Right renal cortex interstitium (tissue), 3 donors: ENCODE measurements around the gene NOVA1. TPM values are rescaled to one million over a fixed set of nuclear protein-coding genes. Genes with fewer than 3 reads are reported as not detected.

Source experiments
- DNase-seq, 3 donors: peaks; one replicate each; pipeline ENCODE4 v3.0.0-alpha.2; 2013; ENCODE audit warnings: low read depth in 3 of 3, low spot score in 2 of 3
- polyA plus RNA-seq, 3 donors: library from polyadenylated mRNA; unstranded; fragments of 120-200 nt; gene quantifications; one replicate each; pipeline ENCODE4 v1.2.1, GENCODE V29; 2013; ENCODE audit not compliant: insufficient read length in 3 of 3

Gene NOVA1
- polyA plus RNA-seq, 3 donors, result 23.1 to 28.1 (median 25.6) TPM

DNA sequence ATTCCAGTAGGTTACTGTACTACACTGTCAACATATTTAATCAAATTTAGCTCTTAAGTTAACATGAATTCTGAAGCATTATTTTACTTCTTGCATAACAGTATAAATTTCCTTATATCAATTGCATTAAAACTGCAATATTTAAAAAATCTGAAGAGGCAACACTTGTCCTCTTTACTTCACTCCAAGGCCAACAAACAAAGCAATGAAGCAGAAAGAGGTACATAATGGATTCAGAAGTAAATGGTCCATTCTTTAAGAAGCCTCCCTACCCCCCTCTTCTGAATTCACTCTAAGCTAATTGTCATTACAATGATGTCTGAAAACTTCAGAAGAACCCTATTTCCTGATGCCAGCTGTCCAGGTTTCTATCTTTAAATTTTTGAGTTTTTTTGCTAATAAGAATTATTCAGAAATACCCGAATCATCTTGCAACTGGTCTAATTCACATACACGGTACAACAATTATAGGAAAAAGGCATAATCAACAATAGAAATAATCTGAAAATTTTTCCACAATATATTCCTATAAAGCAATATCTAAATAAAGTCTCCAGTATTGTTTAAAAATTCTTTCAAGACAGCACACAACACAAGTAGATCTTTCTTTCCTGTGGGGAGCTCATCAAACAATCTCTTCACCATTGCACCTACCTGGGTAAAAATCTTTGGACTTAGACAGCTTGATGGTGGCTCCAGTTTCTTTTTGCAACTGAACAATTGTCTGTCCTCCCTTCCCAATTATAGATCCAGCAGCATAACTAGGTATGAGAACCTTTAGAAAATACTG, 2.9 kb downstream of the NOVA1 start:
- no peak for DNase-seq

- no peak for DNase-seq
These were observed 3.7 kb downstream of the NOVA1 start for GRCh38 chr14:26594148-26594547.

DNA sequence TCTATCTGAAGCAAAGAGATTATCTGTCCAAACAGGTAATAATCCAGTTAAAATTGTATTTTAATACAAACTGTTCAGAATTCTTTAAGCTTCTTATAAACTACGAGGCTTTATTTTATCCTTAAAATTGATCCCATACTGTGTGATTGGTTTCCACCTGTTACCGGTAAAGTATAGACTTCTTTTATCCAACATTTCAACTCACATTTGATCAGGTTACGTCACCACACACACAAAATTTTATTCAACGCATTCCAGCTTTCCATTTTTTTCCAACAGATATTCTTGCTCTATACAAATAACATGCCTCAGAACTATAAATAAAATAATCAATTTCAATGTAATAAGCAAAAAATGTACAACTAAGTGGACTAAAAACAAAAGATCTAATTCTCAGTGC, 4.5 kb downstream of the NOVA1 start:
- DNase-seq, result no peak

GRCh38 chr14:26589925-26590324, 7.9 kb downstream of the NOVA1 start:
- DNase-seq, result no peak

- DNase-seq, result no peak
These were observed 20.1 kb downstream of the NOVA1 start for GRCh38 chr14:26577711-26578110.

DNA sequence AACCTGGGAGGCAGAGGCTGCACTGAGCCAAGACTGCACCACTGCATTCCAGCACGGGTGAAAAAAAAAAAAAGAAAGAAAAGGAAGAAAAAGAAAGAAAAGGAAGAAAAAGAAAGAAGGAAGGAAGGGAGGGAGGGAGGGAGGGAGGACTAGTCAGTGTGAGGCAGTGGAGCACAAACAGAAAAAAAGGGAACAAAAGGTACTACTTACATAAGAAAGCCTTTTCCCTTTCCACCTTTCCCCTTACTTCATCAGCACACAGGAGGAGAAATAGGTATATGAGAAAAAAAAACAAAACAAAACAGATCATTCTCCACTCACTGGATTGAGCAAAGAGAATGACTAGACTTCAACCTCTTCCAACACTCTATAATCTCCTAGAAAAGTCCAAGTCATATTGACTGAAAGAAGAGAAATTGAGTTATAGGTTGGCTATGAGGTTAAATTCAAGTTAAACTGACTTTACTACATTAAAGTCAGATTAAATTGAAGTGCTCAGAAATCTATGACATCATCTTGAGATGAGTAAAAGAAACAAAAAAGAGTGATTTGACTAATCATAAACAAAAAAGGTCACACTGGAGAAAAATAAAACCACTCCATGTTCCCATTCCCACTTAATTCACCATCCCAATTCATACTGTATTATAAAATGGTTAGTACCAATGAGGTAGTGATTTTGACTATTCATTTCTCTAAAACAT, 43.6 kb downstream of the NOVA1 start:
- no peak for DNase-seq

DNA sequence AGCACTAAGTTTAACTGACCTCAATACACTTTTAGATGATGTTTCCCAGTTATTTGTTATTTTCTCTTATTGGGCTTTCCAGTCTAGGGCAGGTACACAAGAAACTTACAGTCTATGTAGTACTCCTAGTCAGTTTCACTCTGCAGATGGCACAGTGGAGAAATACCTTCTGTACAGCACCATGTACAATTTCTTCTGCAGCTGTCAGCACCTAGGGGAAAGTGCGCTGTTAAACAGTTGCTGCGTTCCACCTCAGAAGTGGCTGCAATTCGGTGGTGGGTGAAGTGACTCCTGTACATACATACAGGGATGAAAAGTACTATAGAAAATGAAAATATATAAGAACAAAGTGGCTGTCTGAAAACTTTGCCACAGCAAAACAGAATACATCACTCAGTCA, 48.3 kb downstream of the NOVA1 start:
- DNase-seq, result no peak

GRCh38 chr14:26548406-26548805, 49.4 kb downstream of the NOVA1 start:
- DNase-seq, result no peak

DNA sequence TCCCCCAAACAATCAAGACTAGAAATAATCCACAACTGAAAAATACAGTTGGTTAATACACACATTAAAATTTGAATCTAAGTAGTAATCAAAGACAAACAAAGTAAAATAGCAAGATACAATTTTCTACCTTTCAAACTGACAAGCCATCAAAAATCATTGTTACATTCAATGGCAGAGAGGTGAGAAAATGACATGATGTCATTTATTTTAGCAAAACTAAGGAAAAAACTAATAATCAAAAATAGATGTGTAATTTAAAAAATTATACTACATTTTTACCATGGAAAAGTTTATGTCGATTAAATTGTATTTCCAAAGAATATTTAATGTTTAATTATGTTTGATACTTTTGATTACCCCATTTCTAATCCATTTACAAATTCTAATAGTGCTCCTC, 59.7 kb downstream of the NOVA1 start:
- no peak for DNase-seq

DNA sequence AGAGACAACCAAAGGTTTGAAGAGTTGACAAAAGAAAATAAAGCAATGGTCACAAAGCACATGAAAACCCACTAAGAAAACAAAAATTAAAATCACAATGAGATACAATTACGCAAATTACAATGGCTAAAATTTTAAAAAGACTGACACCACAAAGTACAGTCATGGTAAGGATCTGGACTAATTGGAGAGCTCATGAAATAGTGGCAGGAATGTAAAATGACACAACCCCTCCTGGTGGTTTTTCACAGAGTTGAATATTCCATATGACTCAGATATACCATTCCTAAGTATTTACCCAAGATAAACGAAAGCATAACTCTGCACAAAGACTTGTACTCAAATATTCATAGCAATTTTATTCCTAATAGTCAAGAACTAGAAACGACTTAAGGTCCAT, 65.9 kb downstream of the NOVA1 start:
- DNase-seq, result no peak

DNA sequence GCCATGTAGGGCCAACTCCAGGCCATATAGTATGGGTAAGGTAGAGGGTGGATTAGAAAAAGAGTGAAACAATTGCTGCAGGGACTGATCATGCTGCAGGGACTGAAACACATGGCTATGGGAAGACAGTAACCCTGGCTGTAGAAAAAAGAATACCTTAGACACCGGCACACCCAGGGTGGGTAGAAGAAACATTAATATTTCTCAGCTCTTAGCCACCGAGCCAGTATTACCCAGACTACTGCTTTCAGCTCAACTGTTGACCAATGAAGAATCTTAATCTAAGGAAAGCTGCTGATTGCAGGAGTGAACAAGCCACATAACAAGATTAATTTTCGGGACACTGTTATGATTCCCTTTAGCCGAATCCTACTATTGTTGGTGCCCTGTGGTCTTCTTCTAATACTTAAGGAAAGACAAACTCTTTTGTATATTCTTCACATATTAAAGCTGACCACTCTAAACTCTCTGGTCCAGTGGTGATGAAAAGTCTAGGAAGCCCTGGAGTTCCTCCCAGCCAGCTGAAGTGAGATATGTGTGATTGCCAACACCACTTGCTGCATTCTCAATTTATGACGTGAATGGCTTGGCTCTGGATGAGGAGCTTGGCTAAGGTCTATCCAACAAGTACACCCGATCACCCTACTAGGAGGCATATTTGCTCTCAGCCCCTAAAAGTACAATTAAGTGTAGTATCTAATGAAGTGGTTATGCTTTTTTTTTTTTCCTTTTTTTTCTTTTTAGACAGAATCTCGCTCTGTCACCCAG, 69.2 kb downstream of the NOVA1 start:
- DNase-seq, result no peak

DNA sequence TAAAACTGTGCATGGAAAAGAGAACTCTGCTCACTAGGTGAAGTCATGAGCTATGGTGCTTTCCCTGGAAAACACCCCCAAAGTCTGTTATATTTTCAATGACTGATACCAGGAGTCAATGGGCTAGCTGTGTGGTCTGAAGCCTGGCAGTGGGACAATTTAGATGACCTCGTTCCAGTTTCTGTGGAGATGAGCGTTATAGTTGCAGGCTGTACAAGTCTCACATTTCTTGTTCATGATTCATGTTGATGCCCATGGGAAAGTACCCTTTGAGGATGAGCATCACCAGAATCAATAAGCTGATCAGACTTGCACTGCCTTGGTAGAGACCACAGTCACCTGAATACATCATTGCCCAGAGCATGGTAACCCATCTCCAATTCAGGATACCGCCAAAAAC, 70.7 kb downstream of the NOVA1 start:
- DNase-seq, result no peak

DNA sequence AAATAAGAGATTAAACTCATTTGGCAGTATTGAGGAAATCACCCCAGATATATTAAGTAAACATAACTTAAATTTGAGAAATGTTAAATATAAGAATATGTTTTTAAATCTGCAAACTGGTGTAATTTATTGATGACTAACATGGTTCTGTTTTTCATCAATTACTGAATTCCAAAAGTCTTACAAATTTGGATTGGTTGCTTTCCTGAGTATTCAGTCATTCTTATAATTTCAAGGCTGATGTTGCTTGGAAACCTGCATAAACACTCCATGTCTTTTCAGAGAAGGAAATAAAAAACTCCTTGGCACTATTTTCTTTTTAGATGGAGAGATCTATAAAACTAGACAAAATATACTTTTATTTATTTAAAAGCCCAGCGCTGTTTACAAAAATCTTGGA, 71.7 kb downstream of the NOVA1 start:
- no peak for DNase-seq

- DNase-seq, result no peak
These were observed 72.7 kb downstream of the NOVA1 start for GRCh38 chr14:26525085-26525484.

- no peak for DNase-seq
These were observed 74.9 kb downstream of the NOVA1 start for GRCh38 chr14:26522967-26523366.

GRCh38 chr14:26517771-26518170, 80.1 kb downstream of the NOVA1 start:
- no peak for DNase-seq

GRCh38 chr14:26500028-26500427, 97.8 kb downstream of the NOVA1 start:
- no peak for DNase-seq

DNA sequence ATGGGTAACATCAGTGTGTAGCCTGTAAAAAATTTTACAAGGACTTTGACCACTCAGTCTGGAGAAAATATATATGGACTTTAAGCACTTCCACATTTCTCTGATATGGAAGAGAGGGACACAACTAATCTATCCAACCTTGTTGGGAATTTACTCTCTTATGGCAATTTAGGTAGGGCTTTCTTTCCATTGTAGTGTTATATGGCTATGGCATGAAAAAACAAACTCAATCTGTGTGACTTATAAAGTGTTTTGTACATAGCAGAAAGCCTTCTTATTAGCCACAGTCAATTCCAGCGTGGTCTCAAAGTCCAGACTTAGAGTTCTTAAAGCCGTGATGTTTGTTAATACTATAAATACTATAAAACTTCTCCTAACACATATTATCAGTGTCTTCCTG, 98.3 kb downstream of the NOVA1 start:
- no peak for DNase-seq

DNA sequence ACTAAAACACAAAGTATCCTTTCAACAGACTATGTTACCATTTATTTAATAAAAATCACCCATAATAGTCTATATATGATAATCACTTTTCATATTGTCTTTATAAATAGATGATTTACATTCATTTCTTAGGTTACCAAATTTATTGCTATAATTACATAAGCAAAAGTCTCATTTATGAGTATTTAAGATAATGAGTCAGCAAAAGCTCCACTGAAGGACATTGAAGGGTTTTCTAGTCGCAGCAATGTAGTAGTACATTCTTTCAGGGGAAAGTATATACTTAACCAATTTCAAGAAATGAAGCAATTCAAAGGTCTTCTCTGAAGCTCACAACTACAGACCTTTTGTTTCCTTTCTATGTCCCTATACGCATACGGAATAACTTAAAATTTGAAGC, 110.9 kb downstream of the NOVA1 start:
- DNase-seq, result no peak

- no peak for DNase-seq
These were observed 113.3 kb downstream of the NOVA1 start for GRCh38 chr14:26484562-26484961.

GRCh38 chr14:26478967-26479366, 118.9 kb downstream of the NOVA1 start:
- DNase-seq, result no peak

GRCh38 chr14:26466862-26467261, 131.0 kb downstream of the NOVA1 start:
- DNase-seq, result no peak
